Measurements from ENCODE around the gene TOMM20.

TOMM20 gene

DNA sequence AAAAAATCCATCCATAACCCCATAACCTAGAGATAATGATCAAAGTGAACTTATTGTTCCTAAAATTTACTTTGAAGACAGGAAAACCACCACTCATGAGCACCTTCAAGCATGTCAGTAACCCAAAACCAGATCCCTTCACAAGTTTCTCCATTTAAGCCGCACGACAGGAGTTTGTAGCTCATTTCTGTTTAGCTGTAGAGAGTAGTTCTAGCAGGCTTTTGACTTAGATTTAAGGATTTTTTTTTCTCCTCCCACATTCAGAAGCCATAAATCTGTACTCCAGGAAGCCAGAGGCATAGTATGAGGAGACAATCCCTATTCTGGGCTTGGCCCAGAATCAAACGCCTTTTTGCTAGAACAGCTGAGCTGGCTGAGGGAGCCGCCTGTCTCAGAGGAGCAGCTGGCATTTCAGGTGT is 25.6 kb downstream of the TOMM20 start:
- no peak overlapping the region for H2AFZ ChIP-seq (ENCODE audit: low read depth, low read length, severe bottlenecking)
- TF ChIP-seq EZH2phosphoT487 (conservative IDR thresholded peaks at IDR 0.05; ENCODE audit: low read length), result no peak
- no peak for TF ChIP-seq CTCF (IDR thresholded peaks at IDR 0.05; ENCODE audit: insufficient read depth, low read length, poor library complexity, severe bottlenecking)
- no peaks in the 10 kb centered on the region for H3K27me3 ChIP-seq (ENCODE audit: low read length)
- H3K27ac ChIP-seq (ENCODE audit: low read depth, low read length), result no peak overlapping the region
- no peak overlapping the region for H3K4me3 ChIP-seq (ENCODE audit: insufficient read depth, low read length, poor library complexity, severe bottlenecking)
- H3K9me3 ChIP-seq (ENCODE audit: insufficient read depth, low read length), result no peaks in the 10 kb centered on the region
- H3K36me3 ChIP-seq (ENCODE audit: low read length), result no peaks in the 10 kb centered on the region
- peaks cover 33% of the 10 kb centered on the region for H3F3A ChIP-seq (ENCODE audit: insufficient read depth)
- no peaks in the 10 kb centered on the region for H3K9me2 ChIP-seq (replicated peaks; ENCODE audit: insufficient read depth, low read length)
- no peak overlapping the region for H3K4me2 ChIP-seq (ENCODE audit: low read depth, low read length, poor library complexity, severe bottlenecking)
- H4K20me1 ChIP-seq (ENCODE audit: low read depth, low read length), result no peaks in the 10 kb centered on the region
- no peaks in the 10 kb centered on the region for H3K79me2 ChIP-seq (ENCODE audit: insufficient read depth, low read length)
- no peak overlapping the region for H3K9ac ChIP-seq (ENCODE audit: low read length)

GRCh38 chr1:235102259-235102582 is 26.4 kb downstream of the TOMM20 start:
- H4K20me1 ChIP-seq (ENCODE audit: low read depth, low read length), result no peaks in the 10 kb centered on the region
- TF ChIP-seq EZH2phosphoT487 (conservative IDR thresholded peaks at IDR 0.05; ENCODE audit: low read length), result no peak
- no peak for TF ChIP-seq CTCF (IDR thresholded peaks at IDR 0.05; ENCODE audit: insufficient read depth, low read length, poor library complexity, severe bottlenecking)
- peaks cover 29% of the 10 kb centered on the region for H3F3A ChIP-seq (ENCODE audit: insufficient read depth)
- no peaks in the 10 kb centered on the region for H3K79me2 ChIP-seq (ENCODE audit: insufficient read depth, low read length)
- H3K27me3 ChIP-seq (ENCODE audit: low read length), result no peaks in the 10 kb centered on the region
- no peak overlapping the region for H3K4me3 ChIP-seq (ENCODE audit: insufficient read depth, low read length, poor library complexity, severe bottlenecking)
- H3K9me2 ChIP-seq (replicated peaks; ENCODE audit: insufficient read depth, low read length), result no peaks in the 10 kb centered on the region
- no peak overlapping the region for H3K4me2 ChIP-seq (ENCODE audit: low read depth, low read length, poor library complexity, severe bottlenecking)
- H2AFZ ChIP-seq (ENCODE audit: low read depth, low read length, severe bottlenecking), result no peak overlapping the region
- no peaks in the 10 kb centered on the region for H3K9me3 ChIP-seq (ENCODE audit: insufficient read depth, low read length)
- H3K36me3 ChIP-seq (ENCODE audit: low read length), result no peaks in the 10 kb centered on the region
- H3K9ac ChIP-seq (ENCODE audit: low read length), result no peak overlapping the region
- H3K27ac ChIP-seq (ENCODE audit: low read depth, low read length), result no peak overlapping the region

DNA sequence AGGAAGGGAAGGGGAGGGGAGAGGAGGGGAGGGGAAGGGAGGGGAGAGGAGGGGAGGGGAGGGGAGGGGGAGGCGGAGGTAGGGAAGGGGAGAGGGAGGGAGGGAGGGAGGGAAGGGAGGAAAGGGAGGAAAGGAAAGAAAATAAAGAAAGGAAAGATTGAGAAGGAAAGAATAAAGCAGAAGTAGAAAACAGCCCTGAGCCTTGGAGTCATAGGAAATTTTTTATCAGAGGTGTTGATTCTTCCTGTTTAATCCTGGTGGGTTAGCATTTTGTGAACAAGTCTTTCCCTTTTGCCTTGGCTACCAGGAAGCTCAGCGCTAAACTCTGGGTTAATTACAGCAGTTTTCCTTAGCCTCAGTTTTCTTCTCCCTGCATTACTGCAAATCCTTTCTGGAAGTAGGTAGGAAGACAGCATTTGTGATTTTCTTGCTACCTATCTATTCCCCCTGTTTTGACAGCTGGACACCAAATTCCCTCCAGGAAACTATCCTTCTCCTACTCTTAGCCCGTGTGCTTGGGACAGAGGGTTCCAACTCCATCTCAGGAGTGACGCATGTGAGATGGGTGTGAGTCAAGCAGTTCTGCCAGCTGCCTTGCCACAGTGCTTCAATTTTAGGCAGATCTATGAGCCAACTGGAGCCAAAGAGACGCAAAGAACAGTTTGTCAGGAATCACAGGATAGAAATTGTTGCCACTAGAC is 26.9 kb downstream of the TOMM20 start:
- Histone ChIP-seq H3K4me2 (ENCODE audit: low read depth, low read length, poor library complexity, severe bottlenecking) (no peak overlapping the region), H4K20me1 (ENCODE audit: low read depth, low read length) (no peaks in the 10 kb centered on the region), H3K9me2 (replicated peaks; ENCODE audit: insufficient read depth, low read length) (no peaks in the 10 kb centered on the region)

More for the DNA sequence above, 26.9 kb downstream of the TOMM20 start:
- Histone ChIP-seq H3K27me3 (ENCODE audit: low read length) (no peaks in the 10 kb centered on the region), H3F3A (ENCODE audit: insufficient read depth) (peaks cover 24% of the 10 kb centered on the region), H2AFZ (ENCODE audit: low read depth, low read length, severe bottlenecking) (no peak overlapping the region), H3K27ac (ENCODE audit: low read depth, low read length) (no peak overlapping the region), H3K36me3 (ENCODE audit: low read length) (no peaks in the 10 kb centered on the region), H3K9me3 (ENCODE audit: insufficient read depth, low read length) (no peaks in the 10 kb centered on the region), H3K9ac (ENCODE audit: low read length) (no peak overlapping the region), H3K79me2 (ENCODE audit: insufficient read depth, low read length) (no peaks in the 10 kb centered on the region), H3K4me3 (ENCODE audit: insufficient read depth, low read length, poor library complexity, severe bottlenecking) (no peak overlapping the region)
- TF ChIP-seq CTCF (IDR thresholded peaks at IDR 0.05; ENCODE audit: insufficient read depth, low read length, poor library complexity, severe bottlenecking) (no peak), EZH2phosphoT487 (conservative IDR thresholded peaks at IDR 0.05; ENCODE audit: low read length) (no peak)
